CMK (cell line): ENCODE measurements around the gene HDGFL2.
A peak's percentile ranks its signal among the peaks of the same experiment; 100 is the strongest.

Experiments used
- DNase-seq: peaks from one replicate; pipeline ENCODE4 v3.0.0-alpha.2; 2010; ENCODE audit warnings: low read depth

HDGFL2 gene

DNA sequence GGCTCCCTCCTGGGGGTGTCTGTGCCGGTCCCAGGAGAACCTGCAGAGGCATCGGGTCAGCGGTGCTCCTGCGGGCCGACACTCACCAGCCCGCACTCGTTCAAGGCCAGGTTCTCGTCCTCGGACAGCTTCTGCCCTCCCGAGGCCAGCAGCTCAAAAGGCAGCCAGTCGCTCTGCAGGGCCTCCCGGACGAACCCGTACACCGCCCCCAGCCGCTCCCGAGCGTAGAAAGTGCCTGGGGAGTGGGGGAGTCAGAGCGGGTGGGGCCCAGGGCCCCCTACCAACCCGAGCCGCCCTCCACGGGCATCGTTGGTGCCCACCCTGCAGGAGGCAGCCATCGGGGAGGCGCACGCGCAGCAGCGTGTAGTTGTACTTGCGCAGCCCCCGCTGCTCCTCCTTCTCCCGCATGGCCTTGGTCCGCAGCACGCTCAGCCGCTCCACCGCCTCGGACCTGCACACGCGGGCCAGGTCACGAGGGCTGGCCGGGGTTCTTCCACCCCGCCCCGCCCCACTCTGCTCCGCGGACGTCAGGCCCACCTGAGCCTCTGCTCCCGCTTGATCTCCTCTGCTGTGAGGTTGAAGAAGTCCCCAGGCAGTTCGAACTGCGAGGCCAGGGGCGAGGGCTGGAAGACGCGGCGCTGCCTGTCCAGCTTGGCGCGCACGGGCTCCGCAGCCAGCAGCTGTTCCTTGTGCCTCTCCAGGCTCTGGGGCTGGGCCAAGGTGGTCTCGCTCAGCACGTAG, 26.0 kb upstream of the HDGFL2 start:
- no peak for DNase-seq

DNA sequence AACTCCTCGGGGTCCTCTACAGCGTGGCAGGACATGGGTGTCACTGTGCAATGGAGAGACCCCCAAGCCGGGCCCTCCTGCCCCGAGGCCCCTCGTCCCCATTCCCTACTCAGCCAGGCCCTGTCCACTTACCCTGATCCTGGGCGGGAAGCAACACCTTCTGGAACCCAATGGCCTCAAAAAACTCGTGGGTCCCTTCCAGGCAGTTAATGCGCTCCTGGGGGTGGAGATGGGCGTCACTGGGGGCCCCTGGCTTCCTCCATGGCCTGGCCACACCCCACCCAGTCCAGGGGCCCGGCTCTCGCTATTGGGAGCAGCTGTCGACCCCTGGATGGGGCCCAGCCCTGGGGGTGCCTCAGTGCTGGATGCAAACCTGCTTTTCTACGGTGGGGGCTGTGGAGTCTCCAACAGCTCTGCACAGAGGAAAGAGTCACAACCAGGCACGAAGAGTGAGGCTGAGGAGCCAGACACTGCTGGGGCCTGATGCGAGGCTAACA, 25.3 kb upstream of the HDGFL2 start:
- DNase-seq: no peak

DNA sequence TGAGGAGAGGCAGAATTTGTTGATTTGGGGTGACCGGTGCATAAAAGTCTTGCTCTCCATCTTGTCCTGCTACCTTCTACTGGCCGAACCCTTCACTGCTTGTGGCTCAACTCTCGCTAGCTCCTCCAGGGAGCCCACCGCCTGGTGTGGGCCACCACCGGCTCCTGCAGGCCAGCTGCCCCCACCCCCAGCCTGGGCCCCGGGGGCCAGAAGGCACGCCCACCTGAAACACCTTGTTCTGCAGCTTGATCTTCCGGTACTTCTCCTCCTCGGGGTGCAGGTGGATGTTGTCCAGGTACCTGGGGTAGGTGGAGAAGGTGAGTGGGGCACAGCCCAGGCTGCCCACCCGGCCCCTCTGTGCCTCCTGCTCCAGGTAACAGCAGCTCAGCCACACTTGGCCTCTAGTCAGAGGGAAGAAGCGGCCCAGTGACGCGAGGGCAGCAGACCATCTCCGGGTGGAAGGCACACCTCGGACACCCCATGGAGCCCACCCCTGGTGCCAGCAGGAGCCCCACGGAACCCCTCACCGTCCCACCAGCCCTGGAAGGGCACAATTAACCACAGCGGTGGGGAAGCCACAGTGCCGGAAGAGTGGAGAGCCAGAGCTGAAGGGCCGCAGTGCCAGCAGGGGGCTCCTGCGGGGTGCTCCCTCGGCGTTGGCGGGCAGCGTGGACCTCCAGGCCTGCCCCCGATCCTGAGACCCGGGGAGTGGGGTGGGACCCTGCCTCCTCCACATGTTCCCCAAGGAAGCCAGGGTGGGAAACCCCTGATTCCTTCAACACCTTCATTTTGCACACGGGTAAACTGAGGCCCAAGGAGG, 24.6 kb upstream of the HDGFL2 start:
- no peak for DNase-seq

DNA sequence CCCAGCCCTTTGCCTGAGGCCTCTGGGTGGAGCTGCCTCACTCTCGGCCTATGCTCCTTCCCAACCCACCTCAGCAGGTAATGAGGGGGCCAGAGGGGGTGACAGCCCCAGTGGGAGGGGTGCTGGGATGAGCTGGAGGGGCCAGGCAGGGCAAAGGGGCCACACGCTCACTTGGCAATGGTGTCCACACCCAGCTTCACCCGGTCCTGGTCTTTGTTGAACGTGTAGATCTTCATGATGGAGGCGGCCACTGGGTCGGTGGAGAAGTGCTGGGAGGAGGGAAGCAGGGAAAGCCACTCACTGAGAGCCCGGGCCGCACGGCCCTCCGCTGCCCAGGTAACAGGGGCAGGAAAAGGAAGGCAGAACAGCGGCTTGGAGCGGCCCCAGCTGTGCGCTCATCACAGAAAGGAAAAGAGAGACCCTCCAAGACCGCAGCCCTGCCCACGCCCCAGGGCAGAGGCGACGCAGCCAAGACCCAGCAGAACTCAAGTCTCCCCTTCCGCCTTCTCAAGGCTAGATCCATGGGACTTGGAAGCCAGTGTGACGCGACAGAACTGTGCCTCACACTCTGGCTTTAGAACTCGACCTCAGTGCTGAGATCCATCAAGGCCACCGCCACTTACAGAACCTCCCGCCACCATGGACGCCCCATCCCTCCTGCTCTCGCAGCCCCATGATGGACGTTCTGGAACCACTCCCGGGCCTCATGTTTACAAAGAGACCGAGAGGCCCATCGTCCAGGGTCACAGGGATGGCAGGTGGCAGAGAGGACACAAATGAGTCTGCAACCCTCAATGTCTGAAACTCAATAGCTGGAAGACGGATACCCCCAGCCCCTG, 23.7 kb upstream of the HDGFL2 start:
- DNase-seq: no peak

DNA sequence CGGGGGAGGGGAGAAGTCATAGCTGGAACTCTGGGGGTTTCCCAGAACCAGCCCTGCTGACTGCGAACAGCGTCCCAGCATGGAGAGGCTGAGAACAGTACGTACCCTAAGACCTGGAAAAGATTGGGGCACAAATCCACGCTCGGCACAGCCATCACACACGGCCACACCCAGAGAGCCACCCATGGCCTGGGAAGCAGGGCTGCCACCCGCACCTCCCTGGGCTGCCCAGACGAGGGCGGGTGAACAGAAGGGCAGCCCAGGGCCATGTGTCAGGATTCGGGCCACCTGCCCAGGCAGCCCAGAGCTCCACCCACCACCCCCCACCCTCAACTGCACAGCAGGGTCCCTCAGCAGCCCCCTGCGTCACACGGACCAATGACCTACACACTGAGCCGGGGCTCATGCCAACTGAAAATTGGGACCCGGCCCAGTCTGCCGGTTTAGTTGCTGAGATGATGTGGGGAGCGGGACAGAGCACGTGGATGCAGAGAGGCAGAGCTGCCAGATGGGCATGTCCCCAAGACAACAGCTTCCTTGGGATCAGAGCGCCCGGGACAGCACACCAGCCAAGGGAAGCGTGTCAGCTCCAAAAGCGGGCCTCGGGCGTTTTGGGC, 23.0 kb upstream of the HDGFL2 start:
- DNase-seq: no peak

DNA sequence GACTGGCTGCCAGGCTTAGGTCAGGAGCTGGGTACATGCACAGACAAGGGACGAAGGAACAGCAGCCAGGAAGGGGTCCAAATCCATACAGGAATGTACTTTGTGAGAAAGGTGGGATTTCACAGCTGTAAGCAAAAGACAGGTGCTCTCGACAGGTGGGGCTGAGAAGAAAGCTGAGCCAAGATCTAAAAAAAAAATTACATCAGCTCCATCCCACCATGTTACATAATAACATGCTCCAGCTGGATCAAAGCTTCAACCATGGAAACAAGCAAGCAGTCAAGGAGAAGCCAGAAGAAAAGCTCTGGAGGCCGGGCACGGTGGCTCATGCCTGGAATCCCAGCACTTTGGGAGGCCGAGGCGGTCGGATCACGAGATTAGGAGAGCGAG, 22.5 kb upstream of the HDGFL2 start:
- DNase-seq: no peak

DNA sequence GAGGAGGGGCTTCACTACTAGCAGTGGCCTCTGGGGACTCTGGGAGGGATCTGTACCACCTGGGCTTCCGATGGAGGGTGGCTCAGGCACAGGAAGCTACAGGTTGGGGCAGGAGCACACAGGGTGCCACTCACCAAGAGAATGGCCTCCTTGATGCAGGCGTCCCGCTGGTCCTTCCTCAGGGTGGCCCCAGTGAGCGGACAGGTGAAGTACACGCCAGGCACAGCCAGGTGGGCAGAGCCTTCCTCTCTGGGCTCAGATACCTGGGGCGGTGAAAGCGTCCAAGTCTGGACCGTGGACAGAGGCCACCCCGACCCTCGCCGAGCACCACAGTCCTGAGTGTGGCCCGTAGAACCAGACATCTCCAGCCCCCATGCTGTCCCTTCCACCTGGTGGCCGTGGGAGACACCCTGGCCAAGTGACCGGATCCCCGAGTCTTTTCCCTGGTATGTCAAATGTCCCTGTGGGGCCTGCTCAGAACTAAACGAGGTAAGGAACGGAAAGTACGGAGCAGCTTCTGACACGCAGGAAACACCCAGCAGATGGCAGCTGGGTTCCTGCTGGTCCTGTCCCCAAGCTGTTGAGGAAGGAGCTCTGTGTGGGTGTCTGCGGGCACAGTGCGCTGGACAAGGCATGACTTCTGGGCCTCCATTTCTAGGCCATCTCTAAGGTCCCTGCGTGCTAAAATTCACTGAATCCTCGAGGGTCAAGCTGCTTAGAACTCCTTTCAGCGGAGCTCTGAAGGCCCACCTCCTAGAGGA, 19.7 kb upstream of the HDGFL2 start:
- no peak for DNase-seq

DNA sequence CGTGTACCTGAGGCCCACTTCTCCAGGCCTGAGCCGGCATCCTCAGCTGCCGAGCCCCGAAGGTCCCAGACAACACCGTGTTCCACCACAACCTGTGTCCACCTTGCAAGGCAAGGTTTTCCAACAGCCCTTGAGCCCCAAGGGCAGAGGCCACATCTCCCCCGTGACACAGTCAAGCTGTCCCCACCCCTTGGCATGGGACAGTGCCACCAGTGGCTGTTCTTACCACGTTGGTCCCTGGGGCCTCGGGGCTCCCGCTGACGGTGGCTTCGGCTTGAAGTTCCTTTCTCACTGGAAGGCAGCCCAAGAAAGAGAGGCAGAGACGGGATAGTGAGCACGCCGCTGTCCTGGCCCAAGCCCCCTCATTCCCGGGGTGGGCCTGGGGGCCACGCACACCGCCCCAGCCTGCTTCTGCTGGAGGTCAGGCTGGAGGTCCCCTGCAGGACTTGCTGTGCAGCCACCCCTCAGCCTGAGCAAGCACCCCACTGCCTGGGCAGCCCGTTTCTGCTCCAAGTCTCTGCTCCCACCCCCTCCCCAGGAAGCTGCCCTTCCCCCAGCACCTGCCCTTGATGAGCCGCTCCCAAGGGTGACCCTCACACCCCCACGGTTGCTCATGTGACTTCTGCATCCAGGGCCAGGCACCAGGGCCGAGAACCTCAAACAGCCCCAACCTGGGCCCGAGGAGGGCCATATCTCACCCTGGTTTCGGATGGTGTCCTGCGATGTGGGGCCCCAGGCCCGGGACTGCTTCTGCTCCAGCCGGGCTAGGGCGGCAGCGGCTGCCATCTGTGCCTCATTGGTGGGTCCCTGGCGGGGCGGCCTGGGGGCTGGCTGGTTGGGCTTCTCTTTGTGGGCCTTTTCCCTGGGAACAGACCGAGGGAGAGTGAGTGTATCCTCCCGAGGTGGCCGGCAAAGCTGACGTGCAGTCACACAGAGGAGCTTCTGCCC, 18.6 kb upstream of the HDGFL2 start:
- DNase-seq: no peak

DNA sequence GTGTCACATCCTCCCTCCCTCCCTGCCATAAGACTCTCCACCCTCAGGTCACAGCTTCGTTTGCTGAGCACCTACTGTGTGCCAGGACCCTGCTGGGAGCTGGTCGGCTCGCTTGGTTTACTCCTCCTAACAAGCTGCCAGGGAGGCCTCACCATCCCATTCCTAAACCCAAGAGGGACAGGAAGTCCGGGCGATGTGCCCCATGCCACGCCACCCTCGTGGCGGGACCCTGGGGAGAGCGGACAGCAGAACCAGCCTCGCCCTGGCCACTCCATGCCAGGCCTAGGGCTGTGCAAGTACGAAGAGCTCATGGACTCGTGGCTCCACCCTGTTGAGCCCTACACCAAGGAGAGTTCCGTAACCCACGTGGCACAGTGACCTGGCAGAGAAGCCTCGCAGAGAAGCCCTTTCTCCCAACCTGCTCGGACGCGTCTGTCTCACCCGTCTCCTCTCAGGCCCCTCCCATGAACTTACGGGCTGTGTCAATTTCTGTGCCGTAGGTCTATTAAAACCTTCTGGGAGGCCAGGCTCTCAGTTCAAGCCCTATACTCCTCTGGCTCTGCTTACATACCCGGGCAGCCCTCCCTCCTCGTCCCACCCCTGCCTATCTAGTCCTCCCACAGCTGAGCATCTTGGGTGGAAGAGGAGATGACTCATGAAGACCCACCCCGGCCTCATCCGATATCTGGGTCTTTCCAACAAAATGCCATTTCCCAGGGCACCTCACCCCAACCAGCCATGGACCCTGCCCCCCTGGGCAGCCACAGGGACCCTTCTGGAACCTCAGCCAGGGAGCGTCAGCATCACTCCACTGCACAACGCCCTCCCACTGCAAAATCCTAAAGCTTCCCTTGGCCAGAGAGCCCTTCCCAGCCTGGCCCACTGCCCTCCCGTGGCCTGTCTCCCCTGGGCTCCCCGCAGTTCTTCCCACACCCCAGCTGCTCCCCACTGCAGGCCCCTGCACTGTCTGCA, 17.1 kb upstream of the HDGFL2 start:
- DNase-seq: no peak

DNA sequence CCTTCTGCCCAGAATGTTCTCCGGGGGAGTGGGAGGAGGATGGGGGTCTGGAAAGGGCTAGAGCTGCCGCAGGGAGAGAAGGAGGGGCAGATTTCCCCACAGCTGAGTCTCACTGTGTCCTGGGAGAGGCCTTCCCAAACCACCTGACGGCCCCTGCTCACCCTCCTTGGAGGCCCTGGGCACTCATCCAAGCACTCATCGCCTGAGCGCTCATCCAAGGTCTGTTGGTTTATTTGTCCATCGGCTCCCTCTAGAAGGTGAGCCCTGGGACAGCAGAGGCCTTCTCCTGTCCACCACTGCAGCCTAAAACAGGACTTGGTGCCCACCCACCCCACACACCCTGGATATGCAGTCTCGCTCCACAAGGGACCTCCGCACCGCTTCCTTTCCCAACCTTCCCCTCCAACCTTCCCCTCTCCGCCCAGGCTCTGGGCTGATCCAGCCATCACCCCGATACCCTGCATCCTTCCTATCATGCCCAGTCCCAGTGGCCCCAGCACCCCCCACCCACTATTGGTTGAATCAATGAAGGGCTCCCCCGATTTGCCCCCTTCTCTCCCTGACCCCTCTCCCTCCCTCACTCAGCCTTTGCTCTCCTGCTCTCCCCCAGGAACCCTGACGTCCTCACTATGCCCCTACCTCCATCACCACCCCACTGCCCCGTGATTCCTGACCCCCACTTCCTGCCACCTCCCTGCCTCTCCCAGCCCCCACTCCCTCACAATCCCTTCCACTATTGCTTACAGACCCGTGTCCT, 16.2 kb upstream of the HDGFL2 start:
- DNase-seq: no peak

DNA sequence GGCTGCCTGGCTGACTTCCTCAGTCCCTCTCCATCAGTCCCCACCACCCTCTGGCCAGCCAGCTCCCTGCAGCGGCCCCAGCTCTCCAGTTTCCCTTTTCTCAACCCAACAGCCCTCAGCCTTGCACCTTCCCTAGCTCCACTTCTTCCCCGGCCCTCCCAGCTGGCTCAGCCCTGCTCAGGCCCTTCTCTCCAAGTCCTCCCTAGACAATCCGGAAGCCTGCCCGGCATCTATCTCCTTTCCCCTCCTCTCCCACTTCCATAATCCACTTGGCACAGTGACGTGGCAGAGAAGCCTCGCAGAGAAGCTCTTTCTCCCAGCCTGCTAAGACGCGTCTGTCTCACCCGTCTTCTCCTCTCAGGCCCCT, 15.6 kb upstream of the HDGFL2 start:
- no peak for DNase-seq

DNA sequence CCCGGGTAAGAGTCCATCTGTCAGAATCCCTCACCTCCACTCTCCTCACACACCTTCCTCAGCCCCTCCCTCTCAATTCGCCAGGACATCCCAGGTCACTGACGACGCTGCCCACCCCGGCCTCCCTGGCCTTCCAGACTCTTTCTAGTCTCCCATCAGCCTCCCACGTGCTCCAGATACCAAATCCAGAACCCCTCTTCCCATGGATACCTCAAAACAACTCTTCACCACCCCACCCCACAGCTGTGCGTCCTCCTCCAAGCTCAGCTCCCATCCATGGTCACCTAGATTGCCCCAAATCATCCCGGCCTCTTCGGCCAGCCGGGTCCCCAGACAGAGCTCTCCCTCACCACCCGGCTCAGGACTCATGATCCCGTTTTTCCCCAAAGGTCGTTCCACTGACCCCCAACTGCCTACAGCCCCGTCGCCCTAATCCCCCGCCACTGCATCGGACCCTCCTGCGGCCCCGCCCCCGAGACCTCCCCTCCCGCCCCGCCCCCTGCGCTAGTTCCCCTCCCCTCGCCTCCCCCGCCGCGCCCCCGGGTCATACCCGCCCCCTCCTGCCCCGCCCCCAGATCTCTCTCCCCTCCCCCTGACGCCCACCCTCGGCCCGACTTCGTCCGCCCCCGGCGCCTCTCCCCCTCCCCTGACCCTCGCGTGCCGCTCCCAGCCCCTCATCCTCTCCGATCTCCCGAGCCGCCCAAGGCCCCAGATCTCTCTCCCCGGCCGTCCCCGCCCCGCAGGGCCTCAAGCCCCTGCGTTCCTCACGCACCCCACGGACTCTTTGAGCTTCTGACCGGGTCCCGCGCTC, 15.0 kb upstream of the HDGFL2 start:
- no peak for DNase-seq

DNA sequence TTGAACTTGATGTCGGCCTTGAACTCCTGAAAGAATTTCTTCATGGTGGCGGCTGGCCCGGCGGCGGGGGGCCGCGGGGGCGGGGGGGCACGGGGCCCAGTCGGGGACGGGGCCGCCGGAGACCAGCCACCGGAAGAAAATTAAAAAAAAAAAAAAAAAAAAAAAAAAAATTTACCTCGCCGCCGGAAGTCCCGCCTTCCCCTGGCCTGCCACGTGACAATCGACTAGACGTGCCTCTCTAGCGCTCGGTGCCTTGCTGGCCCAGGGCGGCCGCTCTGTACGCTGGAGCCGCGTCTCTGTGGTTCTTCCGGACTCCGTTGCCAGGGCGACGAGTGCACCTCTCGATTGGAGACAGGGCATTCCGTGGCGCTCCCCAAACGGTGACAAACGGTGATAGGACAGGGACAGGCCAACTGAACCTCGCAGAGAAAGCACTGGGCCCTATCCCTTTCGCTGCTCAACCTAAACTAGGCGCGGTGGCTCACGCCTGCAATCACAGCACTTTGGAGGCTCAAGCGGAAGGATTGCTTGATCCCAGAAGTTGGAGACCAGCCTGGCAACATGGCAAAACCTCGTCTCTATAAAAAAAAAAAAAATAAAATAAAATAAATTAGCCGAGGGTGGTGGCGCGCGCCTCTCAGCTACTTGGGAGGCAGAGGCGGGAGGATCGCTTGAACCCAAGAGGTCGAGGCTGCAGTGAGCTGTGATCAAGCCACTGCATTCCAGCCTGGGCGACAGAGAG, 14.3 kb upstream of the HDGFL2 start, which contains the start of gene UBXN6:
UBXN6 (minus strand) TSS at position 141 of the 742 bp plus-strand sequence; CDS start at position 44, 97 bp downstream.
- DNase-seq: peak; percentile 91

DNA sequence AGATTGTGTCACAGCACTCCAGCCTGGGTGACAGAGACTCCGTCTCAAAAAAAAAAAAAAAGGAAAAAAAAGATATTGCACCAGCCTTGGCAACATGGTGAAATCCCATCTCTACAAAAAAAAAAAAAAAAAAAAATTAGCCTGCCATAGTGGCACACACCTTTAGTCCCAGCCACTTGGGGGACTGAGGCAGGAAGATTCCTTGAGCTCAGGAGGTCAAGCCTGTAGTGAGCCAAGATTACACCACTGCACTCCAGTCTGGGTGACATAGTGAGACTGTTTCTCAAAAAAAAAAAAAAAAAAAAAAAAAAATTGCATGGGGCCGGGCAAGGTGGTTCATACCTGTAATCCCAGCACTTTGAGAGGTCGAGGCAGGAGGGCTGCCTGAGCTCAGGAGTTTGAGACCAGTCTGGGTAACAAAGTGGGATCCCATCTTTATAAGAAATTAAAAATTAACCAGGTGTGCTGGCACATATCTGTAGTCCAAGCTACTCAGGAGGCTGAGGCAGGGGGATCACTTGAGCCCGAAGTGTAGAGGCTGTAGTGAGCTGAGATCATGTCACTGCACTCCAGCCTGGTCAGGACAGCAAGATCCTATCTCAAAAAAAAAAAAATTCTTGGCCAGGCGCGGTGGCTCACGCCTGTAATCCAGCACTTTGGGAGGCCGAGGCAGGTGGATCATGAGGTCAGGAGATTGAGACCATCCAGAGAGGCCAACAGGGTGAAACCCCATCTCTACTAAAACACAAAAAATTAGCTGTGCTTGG, 7.1 kb upstream of the HDGFL2 start:
- DNase-seq: no peak

DNA sequence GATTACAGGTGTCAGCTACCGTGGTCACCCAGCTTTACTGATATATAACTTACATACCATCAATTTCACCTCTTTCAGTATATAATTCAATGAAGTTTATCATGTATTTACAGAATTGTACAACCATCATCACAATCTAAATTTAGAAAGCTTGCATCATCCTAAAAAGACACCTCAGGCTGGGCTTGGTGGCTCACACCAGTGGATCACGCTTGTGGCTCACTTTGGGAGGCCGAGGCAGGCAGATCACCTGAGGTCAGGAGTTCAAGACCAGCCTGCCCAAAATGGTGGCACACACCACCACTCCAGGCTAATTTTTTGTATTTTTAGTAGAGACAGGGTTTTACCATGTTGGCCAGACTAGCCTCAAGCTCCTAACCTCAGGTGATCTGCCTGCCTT, 4.3 kb upstream of the HDGFL2 start:
- DNase-seq: no peak
